Fibroblast of villous mesenchyme (primary cell): ENCODE measurements around the gene CMC1. TPM values are rescaled to one million over a fixed set of nuclear protein-coding genes. Genes with fewer than 3 reads are reported as not detected.

Experiments used
- DNase-seq: peaks from one replicate; pipeline ENCODE4 v3.0.0-alpha.2; 2010; ENCODE audit warnings: low read depth
- H3K4me3 ChIP-seq: 2 replicates; pipeline ENCODE4 v1.5.1; 2011; ENCODE audit warnings: low read depth, mild to moderate bottlenecking, low read length
- CTCF ChIP-seq: IDR thresholded peaks from 2 replicates; pipeline ENCODE4 v1.5.1; 2012; ENCODE audit warnings: low read depth, mild to moderate bottlenecking, low read length; ENCODE audit not compliant: insufficient read depth
- total RNA-seq: library from RNA; depleted of rRNA; stranded (reverse); fragments of >200 nt; gene quantifications from 2 replicates; pipeline ENCODE4 v1.2.3, GENCODE V29; 2012

The CMC1 gene
- total RNA-seq, 1 donor, result 4.3 TPM

- TF ChIP-seq CTCF, result no peak
- DNase-seq, result no peak
- H3K4me3 ChIP-seq, result no peak overlapping the region
Observed at GRCh38 chr3:28226020-28226419, 15.4 kb upstream of the CMC1 start.

- no peak overlapping the region for H3K4me3 ChIP-seq
- DNase-seq, result no peak
- TF ChIP-seq CTCF, result no peak
Observed at GRCh38 chr3:28228623-28229022, 12.8 kb upstream of the CMC1 start.

GRCh38 chr3:28232659-28233058, 8.8 kb upstream of the CMC1 start:
- no peak overlapping the region for H3K4me3 ChIP-seq
- no peak for TF ChIP-seq CTCF
- DNase-seq, result no peak

GRCh38 chr3:28234454-28234853, 7.0 kb upstream of the CMC1 start:
- TF ChIP-seq CTCF, result no peak
- no peak overlapping the region for H3K4me3 ChIP-seq
- no peak for DNase-seq

GRCh38 chr3:28239108-28239507, 2.3 kb upstream of the CMC1 start:
- no peak overlapping the region for H3K4me3 ChIP-seq
- DNase-seq, result no peak
- TF ChIP-seq CTCF, result no peak

DNA sequence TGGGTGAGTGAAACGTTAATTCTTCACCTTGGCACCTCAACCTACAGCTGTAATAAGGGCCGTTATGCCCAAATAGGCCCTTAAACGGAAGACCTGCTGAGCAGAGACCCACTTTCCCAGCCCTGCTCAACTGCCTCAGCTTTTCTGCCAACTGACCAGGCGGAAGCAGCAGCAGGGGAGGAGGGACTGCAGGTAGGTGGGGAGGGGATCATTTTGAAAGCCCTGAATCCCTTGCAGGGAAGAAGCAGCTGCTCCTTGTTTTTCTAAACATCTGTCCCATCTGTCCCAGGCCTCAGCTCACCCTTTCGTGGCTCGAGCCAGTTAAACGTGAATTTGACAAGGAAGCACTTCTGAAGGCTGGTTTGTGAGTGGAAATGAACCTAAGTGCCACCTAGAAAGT, 978 bp upstream of the CMC1 start:
- H3K4me3 ChIP-seq, result no peak overlapping the region
- no peak for DNase-seq
- TF ChIP-seq CTCF, result no peak

DNA sequence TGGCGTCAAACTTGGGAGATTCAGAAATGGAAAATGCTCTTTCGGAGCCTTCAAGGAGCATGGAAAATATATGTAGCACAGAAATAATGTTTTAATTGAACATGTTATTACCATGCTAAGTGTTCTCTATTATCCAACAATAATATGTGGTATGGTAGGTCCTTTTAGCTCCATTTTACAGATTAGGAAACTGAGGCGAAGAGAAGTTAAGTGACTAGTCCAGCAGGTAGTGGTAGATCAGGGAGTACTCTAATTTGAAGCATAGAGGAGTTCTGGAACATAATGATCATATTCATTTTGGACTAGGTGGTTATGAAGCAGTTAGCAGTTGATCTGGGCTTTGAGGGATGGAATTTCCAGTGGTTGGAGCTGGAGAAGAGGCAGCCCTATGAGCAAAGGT, 1.1 kb downstream of the CMC1 start:
- H3K4me3 ChIP-seq, result peak overlapping the region; percentile 95

More for the DNA sequence above, 1.1 kb downstream of the CMC1 start:
- DNase-seq, result no peak
- TF ChIP-seq CTCF, result no peak
